ENCODE measurements around the gene LSM14A. TPM values are rescaled to one million over a fixed set of nuclear protein-coding genes. Genes with fewer than 3 reads are reported as not detected.

LSM14A gene
- total RNA-seq, 1 experiment from 2014 or later = 199 TPM

DNA sequence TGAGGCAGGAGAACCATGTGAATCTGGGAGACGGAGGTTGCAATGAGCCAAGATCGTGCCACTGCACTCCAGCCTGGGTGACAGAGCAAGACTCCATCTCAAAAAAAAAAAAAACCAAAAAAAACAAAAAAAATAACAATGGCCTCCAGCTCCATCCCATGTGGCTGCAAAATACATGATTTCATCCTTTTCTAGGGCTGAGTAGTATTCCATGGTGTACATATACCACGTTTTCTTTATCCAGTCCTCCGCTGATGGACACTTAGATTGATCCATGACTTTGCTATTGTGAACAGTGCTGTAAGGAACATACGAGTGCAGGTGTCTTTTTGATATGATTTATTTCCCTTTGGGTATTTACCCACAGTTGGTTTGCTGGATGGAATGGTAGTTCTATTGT is 20.9 kb upstream of the LSM14A start:
- Histone ChIP-seq H2BK12ac (ENCODE audit: insufficient read length, low read depth, low read length) (no peak overlapping the region), H3K23ac (ENCODE audit: insufficient read length, low read depth, low read length) (no peak overlapping the region), H2BK120ac (ENCODE audit: low read depth, low read length, poor library complexity, severe bottlenecking) (no peak overlapping the region), H3K4me2 (ENCODE audit: insufficient read depth, insufficient read length, low read length) (no peak overlapping the region), H3K14ac (ENCODE audit: insufficient read depth, low read length) (no peak overlapping the region), H4K8ac (replicated peaks; ENCODE audit: insufficient read length, low read depth, low read length) (no peak overlapping the region), H3K9ac (ENCODE audit: extremely low read depth, insufficient read length, low read length) (no peak overlapping the region), H2BK5ac (ENCODE audit: insufficient read length, low read length) (no peak overlapping the region), H4K20me1 (ENCODE audit: control insufficient read depth, insufficient read depth, insufficient read length) (no peaks in the 10 kb centered on the region), H3K18ac (ENCODE audit: insufficient read length, low read depth, low read length) (no peak overlapping the region), H2AFZ (ENCODE audit: low read length) (no peak overlapping the region), H3K27me3 (ENCODE audit: insufficient read depth, low read length) (no peaks in the 10 kb centered on the region), H3K4me1 (ENCODE audit: insufficient read depth, low read length) (no peaks in the 10 kb centered on the region), H3K27ac (ENCODE audit: insufficient read length, low read depth, low read length) (no peak overlapping the region), H3K9me3 (ENCODE audit: control insufficient read depth, low read depth, low read length) (no peaks in the 10 kb centered on the region), H3K4ac (ENCODE audit: low read depth, low read length) (no peak overlapping the region), H3K56ac (ENCODE audit: insufficient read length, low read depth, low read length) (no peak overlapping the region), H3T11ph (ENCODE audit: low read length) (no peak overlapping the region), H3K79me1 (ENCODE audit: insufficient read depth, low read depth, low read length, poor library complexity, severe bottlenecking) (no peaks in the 10 kb centered on the region), H2AK5ac (ENCODE audit: insufficient read length, low read length) (no peak overlapping the region), H3K79me2 (ENCODE audit: insufficient read depth, low read length) (no peaks in the 10 kb centered on the region), H2BK20ac (ENCODE audit: low read depth, low read length, poor library complexity, severe bottlenecking) (no peak overlapping the region), H4K91ac (ENCODE audit: insufficient read length, low read depth, low read length) (no peak overlapping the region), H2BK15ac (ENCODE audit: low read depth, low read length) (no peak overlapping the region), H3K23me2 (ENCODE audit: insufficient read length, low read depth, low read length, poor library complexity, severe bottlenecking) (no peaks in the 10 kb centered on the region), H4K5ac (ENCODE audit: insufficient read length, low read depth, low read length) (no peak overlapping the region)
- DNase-seq = no peak
- Mint-ChIP-seq H3K36me3 (ENCODE audit: insufficient read depth in 1 of 3, low read depth in 3 of 3) (no peaks in the 10 kb centered on the region), H3K9me3 (no peaks in the 10 kb centered on the region; a peak in 1 of 5 replicates), H3K4me1 (no peaks in the 10 kb centered on the region; a peak in 1 of 4 replicates), H3K27ac (no peak overlapping the region), H3K4me3 (no peak overlapping the region), H3K27me3 (ENCODE audit: low read depth) (no peaks in the 10 kb centered on the region; the same call in 1 of the 2 replicates)
- TF ChIP-seq, protein P1, sequence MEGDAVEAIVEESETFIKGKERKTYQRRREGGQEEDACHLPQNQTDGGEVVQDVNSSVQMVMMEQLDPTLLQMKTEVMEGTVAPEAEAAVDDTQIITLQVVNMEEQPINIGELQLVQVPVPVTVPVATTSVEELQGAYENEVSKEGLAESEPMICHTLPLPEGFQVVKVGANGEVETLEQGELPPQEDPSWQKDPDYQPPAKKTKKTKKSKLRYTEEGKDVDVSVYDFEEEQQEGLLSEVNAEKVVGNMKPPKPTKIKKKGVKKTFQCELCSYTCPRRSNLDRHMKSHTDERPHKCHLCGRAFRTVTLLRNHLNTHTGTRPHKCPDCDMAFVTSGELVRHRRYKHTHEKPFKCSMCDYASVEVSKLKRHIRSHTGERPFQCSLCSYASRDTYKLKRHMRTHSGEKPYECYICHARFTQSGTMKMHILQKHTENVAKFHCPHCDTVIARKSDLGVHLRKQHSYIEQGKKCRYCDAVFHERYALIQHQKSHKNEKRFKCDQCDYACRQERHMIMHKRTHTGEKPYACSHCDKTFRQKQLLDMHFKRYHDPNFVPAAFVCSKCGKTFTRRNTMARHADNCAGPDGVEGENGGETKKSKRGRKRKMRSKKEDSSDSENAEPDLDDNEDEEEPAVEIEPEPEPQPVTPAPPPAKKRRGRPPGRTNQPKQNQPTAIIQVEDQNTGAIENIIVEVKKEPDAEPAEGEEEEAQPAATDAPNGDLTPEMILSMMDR (conservative IDR thresholded peaks at IDR 0.05) = no peak
- WGBS (ENCODE audit: extremely low coverage, insufficient read length, low lambda C conversion rate) = no CpG with 5 or more reads among the region's 5 CpGs

Data from H9 (cell line).